Aorta (tissue), 5 donors: Measurements from ENCODE around the gene TACC2. TPM values are rescaled to one million over a fixed set of nuclear protein-coding genes. Genes with fewer than 3 reads are reported as not detected.

Experiments
- ATAC-seq: fragments of 200-7000 bp; cut with Tn5 transposase; one replicate; pipeline ENCODE4 v1.9.1; 2022; ENCODE audit warnings: moderate library complexity; ENCODE audit not compliant: low FRiP score
- DNase-seq, 2 donors: peaks; one replicate each; pipeline ENCODE4 v3.0.0-alpha.2; 2020
- H3K27ac ChIP-seq, 2 donors: one replicate each; pipeline ENCODE4 v1.5.1; 2013; ENCODE audit warnings: low read length in 2 of 2, mild to moderate bottlenecking in 2 of 2, moderate library complexity in 2 of 2, control low read depth in 1 of 2, inconsistent platforms in 1 of 2, low read depth in 1 of 2
- H3K27me3 ChIP-seq, 2 donors: one replicate each; pipeline ENCODE4 v1.6.1; 2013; ENCODE audit warnings: control low read depth in 1 of 2, low read length in 1 of 2, mild to moderate bottlenecking in 1 of 2, moderate library complexity in 1 of 2; ENCODE audit not compliant: insufficient read depth in 2 of 2, control insufficient read depth in 1 of 2
- H3K36me3 ChIP-seq, 2 donors: one replicate each; pipeline ENCODE4 v1.6.1; 2013; ENCODE audit warnings: control low read depth in 1 of 2, low read length in 1 of 2, mild to moderate bottlenecking in 1 of 2; ENCODE audit not compliant: insufficient read depth in 2 of 2, control insufficient read depth in 1 of 2
- H3K4me1 ChIP-seq, 2 donors: one replicate each; pipeline ENCODE4 v1.6.1; 2013; ENCODE audit warnings: low read length in 2 of 2, control low read depth in 1 of 2, mild to moderate bottlenecking in 1 of 2, moderate library complexity in 1 of 2; ENCODE audit not compliant: insufficient read depth in 2 of 2, control insufficient read depth in 1 of 2
- H3K4me3 ChIP-seq, 2 donors: one replicate each; pipeline ENCODE4 v1.5.1; 2013; ENCODE audit warnings: low read length in 2 of 2, control low read depth in 1 of 2, mild to moderate bottlenecking in 1 of 2
- H3K9me3 ChIP-seq: one replicate; pipeline ENCODE4 v1.6.1; 2013; ENCODE audit warnings: mild to moderate bottlenecking, low read length; ENCODE audit not compliant: control insufficient read depth
- WGBS, 2 donors: extraction: QIAGEN DNeasy Blood & Tissue Kit; methylation state at CpG; one replicate each; pipeline ENCODE4 v1.1.7; 2013; 5-methylcytosine and 5-hydroxymethylcytosine counted together
- intact Hi-C, 2 donors: fragments of 100-400 bp; cut with DNase I; formaldehyde crosslinking; loops; one replicate each; pipeline versions ENCODE4 v1.14.2 to v1.15.0; 2022
- polyA plus RNA-seq, 2 donors: library from polyadenylated mRNA; stranded (reverse); fragments of 200-250 nt; gene quantifications; one replicate each; pipeline ENCODE4 v1.2.3, GENCODE V29; 2013
- total RNA-seq, 2 donors: library from RNA; stranded (reverse); fragmentation: NEBNext Ultra II Directional; extraction: Animal tissue kit (Norgen Biotek cat#: 25700); gene quantifications; one replicate each; pipeline ENCODE4 v1.2.1, GENCODE V29; 2021
- donor health status: healthy with polysubstance abuse.
- donor health status: Bipolar disorder and iron deficiency.
- donor health status: DM: no; HTN: no; CAD: no.
- donor health status: DM: no; HTN: no; CAD: no.
- donor health status: DM: yes; HTN: yes; CAD: no.

TACC2 gene
- total and polyA plus RNA-seq, 4 donors, result 25.8 to 74.4 (median 50.8) TPM

- intact Hi-C loops, result no loop called here
- Histone ChIP-seq H3K9me3 (no peaks in the 10 kb centered on the region), H3K27me3 (no peaks in the 10 kb centered on the region), H3K4me3 (no peak overlapping the region), H3K4me1 (no peaks in the 10 kb centered on the region), H3K27ac (no peak overlapping the region), H3K36me3 (no peaks in the 10 kb centered on the region)
- ATAC-seq (no peak), DNase-seq (no peak)
- 93 to 94% methylated on average over 10 of the region's 10 CpGs for WGBS, 2 donors
Measured at GRCh38 chr10:122273966-122274545, 285.1 kb downstream of the TACC2 start.

- Histone ChIP-seq H3K27me3 (no peaks in the 10 kb centered on the region), H3K4me1 (no peaks in the 10 kb centered on the region), H3K36me3 (no peaks in the 10 kb centered on the region), H3K27ac (no peak overlapping the region), H3K9me3 (no peaks in the 10 kb centered on the region), H3K4me3 (no peak overlapping the region)
- 94% methylated on average over 6 of the region's 6 CpGs for WGBS, 2 donors
- intact Hi-C loops, result no loop called here
- ATAC-seq (no peak), DNase-seq (no peak)
Measured at GRCh38 chr10:122276611-122277208, 287.7 kb downstream of the TACC2 start.

DNA sequence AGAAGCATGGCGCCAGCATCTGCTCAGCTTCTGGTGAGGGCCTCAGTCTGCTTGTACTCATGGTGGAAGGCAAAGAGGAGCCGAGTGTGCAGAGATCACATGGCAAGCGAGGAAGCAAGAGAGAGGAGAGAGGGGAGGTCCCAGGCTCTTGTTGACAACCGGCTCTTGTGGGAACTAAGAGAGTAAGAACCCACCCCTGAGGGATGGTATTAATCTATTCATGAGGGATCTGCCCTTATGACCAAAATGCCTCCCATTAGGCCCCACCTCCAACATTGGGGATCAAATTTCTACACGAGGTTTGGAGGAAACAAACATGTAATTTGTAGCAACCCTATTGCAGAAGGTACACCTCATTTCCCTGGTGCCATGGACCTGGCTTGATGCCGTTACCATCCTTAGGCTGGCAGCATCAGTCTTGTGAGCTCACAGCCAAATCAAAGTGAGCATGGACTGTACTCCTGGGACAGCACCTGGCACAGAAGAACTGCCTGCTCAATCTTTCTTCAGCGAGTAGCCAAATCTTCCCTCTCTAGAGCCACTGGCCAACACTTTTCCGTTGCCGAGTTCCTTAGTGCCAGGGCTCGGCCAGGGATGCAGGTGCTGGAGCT is 288.7 kb downstream of the TACC2 start:
- no peak for DNase-seq
- no peak for ATAC-seq
- Histone ChIP-seq H3K27me3 (no peaks in the 10 kb centered on the region), H3K9me3 (no peaks in the 10 kb centered on the region), H3K4me3 (no peak overlapping the region), H3K4me1 (no peaks in the 10 kb centered on the region), H3K36me3 (no peaks in the 10 kb centered on the region), H3K27ac (no peak overlapping the region)
- intact Hi-C loops, result no loop called here
- WGBS, 2 donors, result 78 to 79% methylated on average over 10 of the region's 10 CpGs

DNA sequence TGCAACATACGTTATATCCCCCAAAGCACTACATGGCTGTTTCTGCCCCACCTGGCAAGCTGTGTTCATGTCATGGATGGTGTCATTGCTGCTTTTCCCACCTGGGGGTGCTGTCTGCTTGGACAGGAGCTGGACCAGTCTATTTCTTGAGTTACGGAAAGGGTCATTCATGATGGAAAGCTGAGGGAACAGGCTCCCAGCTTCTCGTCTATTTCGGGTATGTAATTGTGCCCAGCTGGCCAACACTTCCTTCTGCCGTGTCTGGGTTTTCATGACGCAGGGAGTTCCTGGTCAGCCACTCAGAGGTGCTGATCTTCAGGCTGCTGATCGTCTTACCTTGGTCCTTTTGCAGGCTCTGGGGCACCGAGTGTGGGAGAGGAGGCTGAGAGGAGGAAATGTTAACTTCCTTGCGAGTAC is 290.8 kb downstream of the TACC2 start:
- 21 to 43% methylated on average over 9 of the region's 9 CpGs for WGBS, 2 donors
- H3K36me3 ChIP-seq, result no peaks in the 10 kb centered on the region
- no peak overlapping the region for H3K4me3 ChIP-seq
- no peaks in the 10 kb centered on the region for H3K27me3 ChIP-seq
- DNase-seq (no peak), ATAC-seq (no peak)
- intact Hi-C loops, result loop anchor here in 1 of 2 donors (5.0 to 10.0 kb wide), 2 partner anchors 135 to 288 kb away; no protein-coding TSS in a partner anchor
- H3K4me1 ChIP-seq, result no peaks in the 10 kb centered on the region
- no peak overlapping the region for H3K27ac ChIP-seq
- H3K9me3 ChIP-seq, result no peaks in the 10 kb centered on the region

- ATAC-seq, result no peak
- intact Hi-C loops, result loop anchor here in 1 of 2 donors (5.0 to 10.0 kb wide), 2 partner anchors 135 to 287 kb away; no protein-coding TSS in a partner anchor
- no peak for DNase-seq
- H3K36me3 ChIP-seq, result no peaks in the 10 kb centered on the region
- 75 to 84% methylated on average over 7 of the region's 7 CpGs for WGBS, 2 donors
- no peaks in the 10 kb centered on the region for H3K4me1 ChIP-seq
- H3K27ac ChIP-seq, result no peak overlapping the region
- no peak overlapping the region for H3K4me3 ChIP-seq
- H3K9me3 ChIP-seq, result no peaks in the 10 kb centered on the region
- H3K27me3 ChIP-seq, result no peaks in the 10 kb centered on the region
Measured at GRCh38 chr10:122280156-122280555, 291.2 kb downstream of the TACC2 start.

GRCh38 chr10:122281018-122281626 is 292.2 kb downstream of the TACC2 start:
- WGBS, 2 donors, result 97% methylated on average over 7 of the region's 7 CpGs
- Histone ChIP-seq H3K27ac (no peak overlapping the region), H3K9me3 (no peaks in the 10 kb centered on the region), H3K36me3 (no peaks in the 10 kb centered on the region), H3K4me3 (no peak overlapping the region), H3K27me3 (no peaks in the 10 kb centered on the region), H3K4me1 (no peaks in the 10 kb centered on the region)
- intact Hi-C loops, result loop anchor here in 1 of 2 donors (5.0 to 10.0 kb wide), 2 partner anchors 136 to 286 kb away; no protein-coding TSS in a partner anchor
- no peak for DNase-seq
- ATAC-seq, result no peak

- intact Hi-C loops, result loop anchor here in 1 of 2 donors (5.0 to 10.0 kb wide), 2 partner anchors 137 to 286 kb away; no protein-coding TSS in a partner anchor
- DNase-seq (no peak), ATAC-seq (no peak)
- no peaks in the 10 kb centered on the region for H3K9me3 ChIP-seq
- no peak overlapping the region for H3K4me3 ChIP-seq
- H3K36me3 ChIP-seq, result no peaks in the 10 kb centered on the region
- H3K4me1 ChIP-seq, result no peaks in the 10 kb centered on the region
- WGBS, 2 donors, result 84 to 85% methylated on average over 8 of the region's 8 CpGs
- H3K27me3 ChIP-seq, result no peaks in the 10 kb centered on the region
- peak overlapping the region; percentile 49 to 73 for H3K27ac ChIP-seq
Measured at GRCh38 chr10:122281751-122282150, 292.8 kb downstream of the TACC2 start.

DNA sequence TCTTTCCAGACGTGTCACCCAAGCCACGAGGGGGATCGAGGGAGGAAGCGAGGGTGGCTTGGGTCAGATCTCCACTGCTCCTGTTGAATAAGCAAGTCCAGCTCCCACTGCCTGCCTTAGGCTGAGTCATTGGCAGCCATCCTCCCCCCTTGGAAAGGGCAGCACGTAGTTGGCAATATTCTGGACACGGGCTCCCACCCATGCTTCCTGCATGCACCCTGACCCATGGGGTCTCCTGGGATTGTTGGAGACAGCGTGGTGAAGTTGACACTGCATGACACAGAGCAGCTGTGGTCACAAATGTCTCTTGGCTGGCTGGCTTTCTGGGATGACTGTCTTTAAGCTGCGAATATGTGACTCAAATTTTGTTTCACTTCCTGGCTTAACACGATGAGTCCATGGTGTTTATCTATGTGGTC is 293.3 kb downstream of the TACC2 start:
- Histone ChIP-seq H3K36me3 (no peaks in the 10 kb centered on the region), H3K4me1 (peaks cover 0 to under 1% of the 10 kb centered on the region in 2 donors), H3K27ac (peak overlapping the region; percentile 66 to 73), H3K4me3 (no peak overlapping the region), H3K9me3 (no peaks in the 10 kb centered on the region), H3K27me3 (no peaks in the 10 kb centered on the region)
- 10 to 18% methylated on average over 9 of the region's 9 CpGs for WGBS, 2 donors
- intact Hi-C loops, result loop anchor here in 1 of 2 donors (5.0 to 10.0 kb wide), 2 partner anchors 137 to 285 kb away; no protein-coding TSS in a partner anchor
- ATAC-seq, result peak; percentile 58
- DNase-seq, result peak in 1 of 2 donors; percentile 86
